HUES48 (cell line): Measurements from ENCODE around the gene ACTR8.

Source experiments
- H3K27ac ChIP-seq: one replicate; pipeline ENCODE4 v1.7.0; 2013; ENCODE audit warnings: low read depth, low read length, inconsistent platforms
- H3K27me3 ChIP-seq: 2 replicates; pipeline ENCODE4 v1.6.1; 2013; ENCODE audit warnings: mild to moderate bottlenecking, low read length; ENCODE audit not compliant: control insufficient read depth, insufficient read depth
- H3K36me3 ChIP-seq: 2 replicates; pipeline ENCODE4 v1.6.1; 2013; ENCODE audit warnings: low read length; ENCODE audit not compliant: control insufficient read depth, insufficient read depth
- H3K4me1 ChIP-seq: 2 replicates; pipeline ENCODE4 v1.6.1; 2013; ENCODE audit warnings: mild to moderate bottlenecking, low read length; ENCODE audit not compliant: control insufficient read depth, insufficient read depth
- H3K4me3 ChIP-seq: 2 replicates; pipeline ENCODE4 v1.5.1; 2013; ENCODE audit warnings: mild to moderate bottlenecking, low read depth, low read length
- H3K9ac ChIP-seq: 2 replicates; pipeline ENCODE4 v1.6.1; 2013; ENCODE audit warnings: mild to moderate bottlenecking, low read depth, low read length, moderate library complexity
- H3K9me3 ChIP-seq: 2 replicates; pipeline ENCODE4 v1.6.1; 2013; ENCODE audit warnings: low read length; ENCODE audit not compliant: control insufficient read depth, insufficient read depth

ACTR8 gene

GRCh38 chr3:53820756-53821580, 61.0 kb downstream of the ACTR8 start:
- Histone ChIP-seq H3K9ac (no peak overlapping the region), H3K9me3 (no peaks in the 10 kb centered on the region), H3K27ac (no peak overlapping the region), H3K4me1 (no peaks in the 10 kb centered on the region), H3K27me3 (no peaks in the 10 kb centered on the region), H3K36me3 (peaks cover 47% of the 10 kb centered on the region), H3K4me3 (no peak overlapping the region)

GRCh38 chr3:53820084-53820483, 61.9 kb downstream of the ACTR8 start:
- Histone ChIP-seq H3K4me1 (no peaks in the 10 kb centered on the region), H3K9me3 (no peaks in the 10 kb centered on the region), H3K27ac (no peak overlapping the region), H3K4me3 (no peak overlapping the region), H3K9ac (no peak overlapping the region), H3K27me3 (no peaks in the 10 kb centered on the region), H3K36me3 (peaks cover 49% of the 10 kb centered on the region)

GRCh38 chr3:53819163-53819868, 62.6 kb downstream of the ACTR8 start:
- no peak overlapping the region for H3K27ac ChIP-seq
- H3K27me3 ChIP-seq: no peaks in the 10 kb centered on the region
- H3K9ac ChIP-seq: no peak overlapping the region
- H3K36me3 ChIP-seq: peaks cover 49% of the 10 kb centered on the region
- no peaks in the 10 kb centered on the region for H3K9me3 ChIP-seq
- no peak overlapping the region for H3K4me3 ChIP-seq
- H3K4me1 ChIP-seq: no peaks in the 10 kb centered on the region

GRCh38 chr3:53818221-53819162, 63.5 kb downstream of the ACTR8 start:
- Histone ChIP-seq H3K9me3 (no peaks in the 10 kb centered on the region), H3K27ac (no peak overlapping the region), H3K27me3 (no peaks in the 10 kb centered on the region), H3K36me3 (peaks cover 49% of the 10 kb centered on the region), H3K9ac (no peak overlapping the region), H3K4me3 (no peak overlapping the region), H3K4me1 (no peaks in the 10 kb centered on the region)

GRCh38 chr3:53817809-53818208, 64.1 kb downstream of the ACTR8 start:
- peaks cover 47% of the 10 kb centered on the region for H3K36me3 ChIP-seq
- no peaks in the 10 kb centered on the region for H3K9me3 ChIP-seq
- no peak overlapping the region for H3K9ac ChIP-seq
- no peak overlapping the region for H3K27ac ChIP-seq
- H3K4me1 ChIP-seq: no peaks in the 10 kb centered on the region
- no peak overlapping the region for H3K4me3 ChIP-seq
- no peaks in the 10 kb centered on the region for H3K27me3 ChIP-seq

- H3K27me3 ChIP-seq: no peaks in the 10 kb centered on the region
- no peaks in the 10 kb centered on the region for H3K4me1 ChIP-seq
- no peaks in the 10 kb centered on the region for H3K9me3 ChIP-seq
- H3K4me3 ChIP-seq: no peak overlapping the region
- peaks cover 45% of the 10 kb centered on the region for H3K36me3 ChIP-seq
- H3K27ac ChIP-seq: no peak overlapping the region
- no peak overlapping the region for H3K9ac ChIP-seq
Observed at GRCh38 chr3:53817211-53817610, 64.7 kb downstream of the ACTR8 start.
